NCI-H2227 (cell line): ENCODE results near the gene ZNF462.

ENCODE experiments used
- DNase-seq: peaks from one replicate; lab custom pipeline; 2025; ENCODE audit not compliant: unreplicated experiment; lab: John Stamatoyannopoulos, UW

ZNF462 gene

GRCh38 chr9:106862110-106862820 is 701 bp upstream of the ZNF462 start:
- peak; percentile 55 for DNase-seq

- peak; percentile 32 for DNase-seq
Observed at GRCh38 chr9:106864373-106865143, 1.6 kb downstream of the ZNF462 start.

DNA sequence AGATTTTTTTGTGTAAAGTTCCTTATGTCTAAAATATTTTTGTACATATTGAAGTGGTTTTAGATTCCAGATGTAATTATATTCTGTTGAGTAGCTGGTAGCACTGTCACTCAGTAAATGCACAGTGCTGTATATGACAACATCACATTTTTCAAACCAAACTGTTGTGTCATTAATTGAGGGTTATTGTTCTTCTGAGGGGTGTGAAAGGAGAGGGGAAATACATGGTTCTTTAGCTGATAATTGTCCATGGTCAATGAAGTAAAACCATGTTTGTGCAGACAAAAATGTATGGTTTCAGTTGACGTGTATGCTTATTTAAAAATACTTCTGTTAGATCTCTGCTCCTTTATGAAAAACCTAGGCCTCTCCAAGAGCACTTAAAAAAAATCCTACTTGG is 3.3 kb downstream of the ZNF462 start:
- no peak for DNase-seq

- no peak for DNase-seq
Observed at GRCh38 chr9:106867286-106867685, 4.3 kb downstream of the ZNF462 start.

- no peak for DNase-seq
Observed at GRCh38 chr9:106868087-106868486, 5.1 kb downstream of the ZNF462 start.

- DNase-seq, result no peak
Observed at GRCh38 chr9:106868565-106868964, 5.6 kb downstream of the ZNF462 start.

GRCh38 chr9:106869028-106869427 is 6.1 kb downstream of the ZNF462 start:
- DNase-seq, result no peak

- DNase-seq, result no peak
Observed at GRCh38 chr9:106869458-106869857, 6.5 kb downstream of the ZNF462 start.

GRCh38 chr9:106872641-106873040 is 9.7 kb downstream of the ZNF462 start:
- DNase-seq, result no peak

GRCh38 chr9:106874031-106874430 is 11.1 kb downstream of the ZNF462 start:
- DNase-seq, result no peak

DNA sequence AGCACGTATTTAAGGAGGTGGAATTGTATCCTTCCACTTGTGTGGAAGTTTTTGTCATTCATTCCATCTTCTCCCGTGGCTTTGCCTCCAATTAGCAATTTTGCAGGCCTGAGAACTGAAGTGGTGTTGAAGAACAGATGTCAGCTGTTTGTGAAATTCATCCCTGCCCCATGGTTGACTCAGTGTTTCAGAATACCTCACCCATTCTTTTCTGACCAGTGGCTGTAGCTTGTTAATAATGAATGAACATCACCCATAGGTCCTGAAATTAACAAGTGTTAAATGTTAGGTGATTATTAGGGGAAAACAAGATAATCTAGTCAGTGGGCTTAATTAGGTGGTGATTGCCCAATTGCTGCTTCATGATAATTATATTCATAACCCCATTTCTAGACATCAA is 11.7 kb downstream of the ZNF462 start:
- DNase-seq, result no peak

- DNase-seq, result no peak
Observed at GRCh38 chr9:106875529-106875928, 12.6 kb downstream of the ZNF462 start.

GRCh38 chr9:106877345-106877744 is 14.4 kb downstream of the ZNF462 start:
- DNase-seq, result no peak

- DNase-seq, result peak; percentile 1
Observed at GRCh38 chr9:106878081-106878837, 15.3 kb downstream of the ZNF462 start.

DNA sequence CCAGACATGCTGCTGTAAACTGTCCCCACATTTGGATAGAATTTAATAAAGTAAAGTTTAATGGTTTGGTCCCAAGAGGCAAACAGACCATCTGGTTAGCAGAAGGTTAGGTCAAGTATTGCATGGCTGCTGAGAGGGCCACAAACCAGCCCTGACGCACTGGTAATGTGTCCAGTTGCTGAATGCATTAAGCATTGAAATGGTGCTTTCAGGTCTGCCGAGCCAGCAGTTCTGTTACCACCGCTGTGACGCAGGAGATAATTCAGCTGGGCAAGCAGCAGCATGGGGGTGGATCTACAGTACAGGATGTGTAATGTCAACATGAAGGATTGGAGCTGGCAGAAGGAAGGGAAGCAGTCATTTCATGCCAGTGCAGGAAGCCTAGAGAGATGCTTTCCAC is 16.0 kb downstream of the ZNF462 start:
- peak; percentile 80 for DNase-seq

DNA sequence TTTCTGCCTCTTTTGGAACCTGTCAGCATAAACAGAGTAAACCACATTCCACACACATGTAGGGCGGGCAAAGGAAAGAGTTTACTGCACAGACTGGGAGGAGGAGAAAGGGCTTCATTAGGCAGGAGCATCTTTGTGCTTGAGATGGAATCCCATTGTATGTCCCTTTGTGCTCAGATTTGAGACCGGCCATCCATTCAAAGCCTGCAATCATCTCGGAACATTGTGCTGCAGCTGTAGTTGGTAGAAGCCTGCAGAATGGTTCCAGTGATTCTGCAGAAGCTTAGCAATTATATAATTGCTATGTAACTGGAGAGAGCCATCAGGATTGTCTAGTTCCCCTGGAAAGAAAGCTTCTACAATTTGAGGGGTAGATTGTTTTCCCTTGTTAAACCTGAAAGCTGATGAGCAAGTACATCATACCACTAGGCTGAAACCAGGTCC is 16.5 kb downstream of the ZNF462 start:
- peak; percentile 77 for DNase-seq

DNA sequence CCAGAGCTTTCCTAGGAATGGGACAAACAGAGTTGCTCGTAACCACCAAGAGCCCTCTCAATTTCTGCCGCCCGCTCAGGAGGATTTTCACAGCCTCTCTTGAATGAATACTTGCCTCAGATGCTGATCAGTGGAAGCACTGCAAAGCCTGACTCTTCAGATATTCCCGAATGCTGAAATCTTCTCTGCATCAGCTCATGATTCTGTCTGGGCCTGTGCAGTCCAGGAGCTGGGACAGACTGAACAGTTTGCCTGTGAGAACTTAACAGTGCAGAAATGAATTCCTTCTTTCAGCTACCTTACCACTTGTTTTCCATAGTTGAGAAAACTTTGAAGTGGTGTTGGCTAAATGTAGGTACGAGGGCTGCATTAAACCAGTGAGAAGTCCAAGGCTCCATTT is 17.1 kb downstream of the ZNF462 start:
- DNase-seq, result peak; percentile 19

DNA sequence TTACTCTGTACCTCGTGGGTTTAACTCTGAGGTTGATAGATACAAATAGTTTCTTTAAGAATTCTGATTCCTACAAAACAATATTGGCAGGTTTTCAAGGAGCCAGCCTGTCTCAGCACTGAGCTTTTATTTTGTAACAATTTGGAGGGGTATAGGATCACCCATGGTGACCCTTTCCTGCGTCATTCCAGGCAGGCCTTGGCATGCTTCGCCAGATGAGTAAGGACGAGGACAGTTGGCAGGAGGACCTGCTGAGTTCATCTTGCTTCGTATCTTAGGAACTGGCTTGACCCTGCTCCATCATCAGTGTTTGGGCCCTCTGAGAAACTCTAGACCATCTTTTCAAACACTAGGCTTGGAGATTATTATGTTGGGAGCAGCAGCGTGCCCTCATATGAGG is 17.9 kb downstream of the ZNF462 start:
- DNase-seq, result no peak

DNA sequence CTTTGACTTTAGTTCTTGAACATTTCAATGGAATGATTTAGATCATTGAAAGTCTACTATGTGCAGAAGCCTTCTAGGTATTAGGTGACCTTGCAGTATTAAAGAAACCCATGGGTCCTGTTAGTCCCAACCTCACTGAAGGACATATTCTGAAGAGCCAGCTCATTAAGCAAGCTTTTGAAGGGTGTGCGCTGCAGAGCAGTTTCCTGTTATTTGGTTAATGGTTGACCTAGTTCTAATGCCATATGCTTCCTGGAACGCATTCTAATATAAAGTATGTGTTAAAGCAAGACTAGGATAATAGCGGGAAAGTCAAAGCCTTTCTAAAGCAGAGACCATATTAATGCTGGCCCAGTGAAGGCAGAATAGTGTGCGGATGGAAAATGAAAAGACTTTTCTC is 20.1 kb downstream of the ZNF462 start:
- DNase-seq, result no peak

GRCh38 chr9:106883626-106884190 is 20.7 kb downstream of the ZNF462 start:
- no peak for DNase-seq

DNA sequence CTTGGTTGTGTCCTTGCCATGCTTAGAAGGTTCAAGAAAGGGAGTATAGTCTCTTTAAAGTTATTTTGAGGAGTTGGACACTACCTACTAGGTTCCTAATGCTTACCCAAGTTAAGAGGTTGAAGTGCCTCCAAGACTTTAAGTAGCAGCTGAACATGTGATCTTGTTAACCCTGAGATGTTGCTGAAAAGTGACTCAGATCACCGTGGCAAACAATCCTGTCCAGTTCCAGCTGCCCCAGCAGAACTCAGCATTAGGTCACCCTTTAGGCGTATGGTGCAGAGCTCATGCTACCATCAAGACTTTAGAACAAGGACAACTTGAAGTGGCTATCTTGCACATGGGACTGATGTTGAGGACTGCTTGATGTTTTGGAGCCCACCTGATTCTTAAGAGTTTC is 22.5 kb downstream of the ZNF462 start:
- DNase-seq, result no peak
